Hepatocyte (in vitro differentiated cells): Measurements from ENCODE around the gene GLRX2.

Experiments
- CTCF ChIP-seq: fragments of 200-600 bp; sonication (generic); IDR thresholded peaks from 2 replicates; pipeline ENCODE4 v1.5.1; 2016; ENCODE audit warnings: antibody characterized with exemption, mild to moderate bottlenecking; ENCODE audit not compliant: poor library complexity
- EZH2 ChIP-seq: fragments of 200-600 bp; sonication (generic); IDR thresholded peaks from 2 replicates; pipeline ENCODE4 v1.6.1; 2016; ENCODE audit warnings: antibody characterized with exemption, mild to moderate bottlenecking, borderline replicate concordance
- EZH2phosphoT487 ChIP-seq: fragments of 200-600 bp; sonication (generic); IDR thresholded peaks from one replicate; pipeline ENCODE4 v1.6.1; 2018; ENCODE audit warnings: antibody characterized with exemption, mild to moderate bottlenecking, low read depth, moderate library complexity; ENCODE audit not compliant: unreplicated experiment, severe bottlenecking

GRCh38 chr1:193087893-193088292 is 17.3 kb downstream of the GLRX2 start:
- TF ChIP-seq CTCF, result no peak
- no peak for TF ChIP-seq EZH2
- TF ChIP-seq EZH2phosphoT487, result no peak
